Astrocyte of the hippocampus (primary cell): ENCODE measurements around the gene IL17REL.

Experiments
- DNase-seq: peaks from one replicate; pipeline ENCODE4 v3.0.0; 2011; ENCODE audit warnings: low read depth, low spot score

The IL17REL gene

DNA sequence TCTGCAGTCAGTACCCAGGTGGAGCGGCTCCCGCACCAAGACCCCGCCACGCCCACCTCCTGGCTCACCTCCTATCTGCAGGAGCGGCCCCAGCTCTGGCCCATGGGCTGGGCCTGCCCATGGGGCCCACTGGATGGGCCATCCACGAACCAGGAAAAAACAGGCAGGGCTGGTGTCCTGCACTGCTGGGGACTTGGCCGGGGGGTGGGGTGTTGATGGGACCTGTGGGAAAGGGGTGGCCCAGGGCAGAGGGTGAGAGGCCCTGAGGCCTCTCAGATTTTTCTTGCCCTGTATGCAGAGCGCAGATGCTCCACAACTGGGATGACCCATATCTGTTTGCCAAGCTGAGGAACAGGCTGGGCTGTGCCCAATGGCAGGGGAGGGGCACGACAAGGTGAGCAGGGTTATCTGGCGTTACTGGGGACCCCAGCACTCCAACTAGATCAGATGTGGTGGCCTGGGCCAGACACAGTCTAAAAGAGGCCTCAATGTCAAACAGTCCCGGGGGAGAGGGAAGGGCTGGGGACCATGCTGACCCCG, 54.7 kb downstream of the IL17REL start:
- no peak for DNase-seq

DNA sequence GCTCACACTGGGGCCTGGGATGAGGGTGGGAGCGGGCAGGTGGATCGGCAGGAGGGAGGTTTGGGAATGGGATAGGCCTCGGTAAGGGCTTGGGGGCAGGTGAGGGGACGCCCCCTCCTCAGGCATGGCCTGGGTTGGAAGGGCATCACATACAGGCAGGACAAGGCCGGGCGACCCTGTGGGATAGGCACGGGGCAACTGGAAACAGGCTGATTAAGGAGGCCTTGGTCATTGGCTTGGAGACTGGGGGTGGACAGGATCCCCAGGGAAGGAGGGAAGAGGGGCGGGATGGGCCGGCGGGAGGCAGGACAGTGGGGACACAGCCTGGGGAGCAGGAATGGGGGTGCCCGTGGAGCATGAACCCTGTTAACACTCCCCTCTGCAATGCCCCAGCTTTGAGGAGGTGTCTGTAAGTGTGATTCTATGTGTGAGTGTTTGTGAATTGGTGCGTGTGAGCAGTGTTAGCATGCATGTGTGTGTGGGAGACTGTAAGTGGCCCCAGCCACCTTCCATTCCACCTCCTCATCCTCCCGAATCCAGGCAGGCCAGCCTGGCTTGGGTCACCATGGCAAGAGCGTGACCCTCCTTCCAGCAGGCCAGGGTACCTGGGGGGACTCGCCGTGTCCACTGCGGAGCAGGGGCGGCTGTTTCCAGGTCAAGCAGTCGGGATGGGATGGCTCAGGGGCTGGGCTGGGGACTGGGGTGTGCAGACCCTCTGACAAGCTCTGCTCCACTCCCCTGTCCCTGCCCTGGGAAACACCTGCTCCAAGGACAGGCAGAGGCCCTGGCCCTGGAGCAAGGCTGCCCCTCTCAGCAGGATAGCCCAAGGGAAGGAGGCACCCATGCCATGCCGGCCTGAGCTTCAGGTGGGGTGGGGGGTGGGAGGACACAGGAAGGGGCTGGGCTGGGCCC, 55.4 kb downstream of the IL17REL start:
- DNase-seq: no peak

DNA sequence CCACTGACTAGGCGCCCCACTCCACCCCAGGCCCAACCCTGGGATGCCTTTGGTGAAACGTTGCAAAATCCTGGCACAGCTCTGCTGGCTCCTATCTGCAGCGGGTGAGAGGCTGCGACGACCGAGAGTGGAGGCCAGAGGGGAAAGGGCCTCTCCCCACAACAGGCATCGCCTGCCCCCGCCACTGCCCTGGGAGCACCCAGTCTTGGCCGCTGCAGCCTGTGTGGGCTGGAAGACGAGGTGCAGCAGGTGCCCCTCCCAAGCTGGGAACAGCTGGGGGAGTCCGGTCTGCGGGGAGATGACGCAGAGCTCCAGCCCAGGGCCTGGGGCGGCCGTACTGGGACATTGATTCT, 56.2 kb downstream of the IL17REL start:
- no peak for DNase-seq

DNA sequence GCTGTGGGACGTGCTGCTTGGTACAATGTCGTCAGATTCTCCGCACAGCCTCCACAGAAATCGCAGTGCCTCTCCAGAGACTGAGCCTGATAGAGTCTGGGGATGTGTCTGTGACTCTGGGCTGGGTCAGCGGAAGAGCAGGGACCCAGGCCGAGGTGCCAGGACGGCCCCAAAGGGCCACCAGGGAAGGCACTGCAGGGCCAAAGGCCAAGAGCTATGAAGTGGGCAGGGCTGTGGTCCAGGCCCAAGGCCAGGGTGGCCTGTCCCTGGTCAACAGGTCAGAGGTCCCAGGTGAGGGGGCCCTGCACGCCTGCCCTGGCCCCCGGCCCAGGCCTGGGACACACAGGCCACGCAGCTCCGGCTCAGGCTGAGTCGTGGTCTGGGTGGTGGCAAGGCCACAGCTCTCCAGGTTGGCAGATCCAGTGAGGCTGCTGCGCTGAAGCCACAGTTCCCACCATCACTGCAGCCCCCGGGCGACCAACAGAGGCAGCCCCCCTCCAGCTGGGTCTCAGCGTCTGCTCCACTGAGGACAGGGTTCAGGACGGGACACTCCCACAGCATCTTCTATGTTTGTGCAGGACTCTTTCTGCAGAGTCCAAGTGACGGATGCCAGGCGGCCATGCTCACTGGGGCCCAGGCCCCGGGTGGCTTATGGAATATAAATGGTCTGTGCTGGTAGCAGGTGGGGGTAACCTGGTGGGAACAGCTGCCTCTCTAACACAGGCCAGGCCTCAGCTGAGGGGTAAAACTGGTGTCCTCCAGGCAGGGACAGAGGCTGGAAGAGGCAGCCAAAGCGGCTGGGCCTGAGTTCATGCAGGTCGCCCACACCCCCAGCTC, 56.8 kb downstream of the IL17REL start:
- no peak for DNase-seq

DNA sequence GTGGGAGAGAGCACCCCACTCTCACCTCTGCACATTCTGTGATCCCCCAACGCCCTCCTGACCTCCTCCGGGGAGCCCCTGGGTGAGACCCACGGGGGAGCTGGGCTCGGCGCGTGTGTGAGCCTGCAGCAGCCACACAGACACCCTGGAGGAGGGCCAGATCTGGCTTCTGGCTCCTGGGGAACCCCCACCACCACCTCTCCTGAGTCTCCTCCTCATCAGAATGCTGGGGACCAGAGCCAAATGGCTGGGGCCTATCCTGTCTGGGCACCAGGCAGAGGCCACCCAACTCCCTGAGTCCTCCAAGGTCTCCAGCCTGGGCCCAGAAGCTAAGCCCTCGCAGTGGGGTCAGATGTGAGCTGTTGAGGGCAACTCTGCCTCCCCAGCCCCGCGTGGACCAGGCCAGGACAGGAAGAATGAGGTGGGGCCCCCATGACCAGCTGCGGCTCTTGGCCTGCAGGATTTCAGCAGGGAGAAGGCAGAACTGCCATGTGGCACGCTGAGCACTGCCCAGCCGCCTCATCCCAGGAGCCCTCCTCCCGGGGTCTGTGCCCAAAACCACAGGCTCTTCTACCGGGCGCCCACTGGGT, 57.5 kb downstream of the IL17REL start:
- no peak for DNase-seq

DNA sequence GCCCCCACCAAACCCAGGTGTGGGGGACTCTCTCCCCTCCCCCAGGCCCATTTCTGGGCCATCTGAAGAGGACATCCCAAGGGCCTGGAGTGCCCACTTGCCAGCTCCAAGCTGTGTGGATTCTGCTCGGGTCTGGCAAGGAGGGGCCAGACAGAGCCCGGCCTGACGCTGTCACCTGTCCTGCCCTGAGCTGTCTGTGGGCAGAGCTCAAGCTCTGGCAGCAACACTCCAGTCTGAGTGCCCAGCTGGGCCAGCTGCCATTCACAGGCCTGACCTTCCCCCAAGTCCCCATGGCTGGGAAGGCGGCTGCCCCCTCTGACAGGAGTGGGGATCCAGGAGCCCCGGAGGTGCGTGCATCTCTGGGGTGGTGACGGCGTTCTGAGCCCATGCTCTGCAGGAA, 58.2 kb downstream of the IL17REL start:
- no peak for DNase-seq

DNA sequence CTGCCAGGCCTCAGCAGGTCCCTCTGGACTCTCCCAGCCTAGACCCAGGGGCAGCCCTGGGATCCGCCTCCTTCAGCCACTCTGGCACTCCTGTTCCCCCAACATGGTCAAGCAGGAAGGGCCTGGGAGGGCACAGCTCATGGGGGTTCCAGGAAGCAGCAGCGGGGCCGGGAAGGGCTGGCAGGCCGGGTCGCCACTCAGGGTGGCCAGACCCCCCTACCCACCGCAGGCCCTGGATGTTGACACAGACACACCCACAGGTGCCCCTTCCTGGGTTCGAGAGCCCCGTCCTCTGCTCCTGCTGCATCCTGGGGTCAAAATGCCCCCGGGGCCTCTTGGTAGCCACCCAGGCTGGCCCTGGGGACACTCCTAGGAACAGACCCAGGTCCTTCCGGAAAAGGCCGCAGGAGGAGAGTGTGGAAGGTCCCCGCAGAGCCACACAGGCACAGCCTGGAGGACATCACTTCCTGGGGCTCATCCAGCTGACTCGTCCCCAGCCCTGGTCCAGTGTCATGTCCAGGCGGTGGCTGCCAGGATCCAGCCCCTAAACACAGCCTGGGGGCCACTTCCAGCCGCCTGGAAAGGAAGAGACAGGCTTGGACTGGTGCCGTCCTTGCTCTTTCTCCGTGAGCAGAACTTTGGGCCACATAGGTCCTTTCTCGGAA, 58.8 kb downstream of the IL17REL start:
- no peak for DNase-seq

DNA sequence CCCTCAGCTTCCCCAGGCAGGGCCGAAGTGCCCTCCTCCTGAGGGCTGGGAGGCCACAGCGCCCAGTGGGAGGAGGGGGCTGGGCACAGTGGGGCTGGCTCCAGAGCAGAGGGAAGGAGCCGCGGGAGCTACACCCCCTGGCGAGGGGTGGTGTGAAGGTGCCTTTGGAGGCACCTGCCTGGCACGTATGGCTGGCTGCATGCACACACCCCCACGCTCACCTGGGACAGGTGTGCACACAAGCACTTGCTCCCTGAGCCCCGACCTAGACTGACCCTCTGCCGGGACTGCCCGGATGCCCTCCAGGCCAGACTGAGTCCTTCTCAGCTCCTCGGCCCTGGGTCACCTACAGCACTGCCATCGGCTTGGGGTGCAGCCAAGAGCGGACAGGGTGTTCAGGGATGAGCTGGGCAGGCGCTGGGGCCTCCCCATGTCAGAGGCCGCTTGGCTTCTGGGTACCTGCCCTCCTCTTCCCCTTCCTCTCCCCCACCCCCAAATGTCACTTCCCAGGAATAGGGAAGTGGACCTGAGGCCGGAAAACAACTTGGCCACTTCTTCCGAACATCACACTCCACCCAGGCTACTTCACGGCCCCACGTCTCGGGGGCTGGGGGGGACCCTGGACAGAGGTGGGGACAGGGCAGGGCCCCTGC, 59.4 kb downstream of the IL17REL start:
- no peak for DNase-seq

DNA sequence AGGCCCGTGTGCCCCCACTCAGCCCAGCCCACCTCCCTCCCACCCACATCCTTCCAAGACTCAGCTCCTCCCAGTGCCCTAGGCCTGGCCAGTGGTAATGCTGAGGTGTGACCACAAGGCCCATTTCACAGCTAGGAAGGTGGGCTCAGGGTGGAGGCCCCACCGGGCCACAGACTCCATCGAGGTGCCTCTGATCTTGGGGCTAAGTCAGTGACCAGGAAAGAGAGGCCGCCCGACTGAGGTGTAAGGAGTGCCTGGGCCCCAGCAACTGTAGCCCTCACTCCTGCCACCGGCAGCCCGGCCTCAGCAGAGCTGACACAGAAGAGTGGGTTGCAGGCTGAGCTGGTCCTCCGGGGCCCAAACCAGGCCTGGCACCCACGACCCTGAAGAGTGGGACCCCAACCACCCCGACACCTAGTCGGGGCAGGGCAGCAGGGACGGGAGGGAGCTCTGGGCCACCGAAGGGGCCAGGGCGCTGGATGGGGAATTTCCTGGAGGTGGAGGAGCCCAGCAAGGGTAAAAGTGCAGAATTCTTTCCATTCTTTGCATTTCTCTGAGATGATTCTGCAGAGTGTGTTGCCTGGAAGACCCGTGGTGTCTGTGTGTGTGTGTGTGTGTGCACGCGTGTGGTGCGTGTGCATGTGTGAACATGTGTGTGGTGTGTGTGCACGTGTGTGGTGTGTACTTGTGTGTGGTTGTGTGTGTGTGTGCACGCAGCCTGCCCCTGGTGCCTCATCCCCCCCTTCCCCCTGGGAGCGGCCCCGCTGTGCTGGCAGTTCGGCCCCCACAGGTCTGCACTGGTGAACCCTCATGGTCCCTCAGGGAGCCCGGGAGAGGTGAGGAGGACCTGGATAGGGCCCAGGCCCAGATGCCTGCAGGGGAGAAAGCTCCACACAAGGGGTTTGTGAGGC, 60.3 kb downstream of the IL17REL start:
- DNase-seq: peak; percentile 86

DNA sequence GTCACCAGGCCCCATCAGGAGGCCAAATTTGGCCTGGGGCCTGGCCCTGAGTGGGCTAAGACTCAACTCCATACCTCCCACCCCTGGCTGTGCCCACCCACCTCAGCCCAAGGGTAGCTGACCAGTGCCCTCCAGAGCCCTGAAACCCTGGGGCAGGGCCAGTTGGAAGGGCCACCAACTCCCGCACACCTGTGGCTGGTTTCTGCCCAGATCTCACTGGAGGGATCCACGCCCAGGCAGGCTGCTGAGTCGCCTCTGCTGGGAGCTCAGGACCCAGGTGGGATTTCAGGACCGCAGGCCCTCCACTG, 60.9 kb downstream of the IL17REL start:
- DNase-seq: no peak

DNA sequence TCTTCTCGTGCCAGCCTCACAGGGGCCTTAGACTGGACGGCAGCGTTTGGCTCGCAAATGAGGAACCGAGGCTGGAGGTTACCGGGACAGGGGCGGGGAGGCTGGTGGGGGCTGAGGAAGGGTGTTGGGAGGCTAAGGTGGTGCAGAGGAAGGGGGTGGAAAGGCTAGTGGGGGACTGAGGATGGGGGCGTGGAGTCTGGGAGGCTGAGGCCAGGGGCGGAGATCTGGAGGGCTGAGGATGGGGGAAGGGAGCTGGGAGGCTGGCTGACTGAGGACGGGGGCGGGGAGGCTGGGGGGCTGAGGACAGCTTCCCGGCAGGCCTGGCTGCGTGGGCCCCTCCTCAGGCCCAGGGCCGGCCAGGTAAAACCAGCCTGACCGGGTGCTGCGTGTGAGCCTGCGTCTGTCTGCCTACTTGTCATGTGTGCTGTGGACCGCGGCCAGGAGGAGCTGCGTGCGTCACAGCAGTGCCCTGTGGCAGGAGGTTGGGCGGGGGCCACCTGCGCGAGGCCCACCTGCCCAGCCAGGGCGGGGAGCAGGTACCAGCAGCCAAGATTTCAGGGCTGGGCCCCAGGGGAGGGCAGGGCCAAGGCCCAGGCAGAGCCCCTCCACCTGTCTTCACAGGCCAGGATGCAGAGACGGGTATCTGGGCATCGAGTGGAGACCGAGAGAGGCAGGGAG, 61.4 kb downstream of the IL17REL start:
- peak; percentile 52 for DNase-seq

DNA sequence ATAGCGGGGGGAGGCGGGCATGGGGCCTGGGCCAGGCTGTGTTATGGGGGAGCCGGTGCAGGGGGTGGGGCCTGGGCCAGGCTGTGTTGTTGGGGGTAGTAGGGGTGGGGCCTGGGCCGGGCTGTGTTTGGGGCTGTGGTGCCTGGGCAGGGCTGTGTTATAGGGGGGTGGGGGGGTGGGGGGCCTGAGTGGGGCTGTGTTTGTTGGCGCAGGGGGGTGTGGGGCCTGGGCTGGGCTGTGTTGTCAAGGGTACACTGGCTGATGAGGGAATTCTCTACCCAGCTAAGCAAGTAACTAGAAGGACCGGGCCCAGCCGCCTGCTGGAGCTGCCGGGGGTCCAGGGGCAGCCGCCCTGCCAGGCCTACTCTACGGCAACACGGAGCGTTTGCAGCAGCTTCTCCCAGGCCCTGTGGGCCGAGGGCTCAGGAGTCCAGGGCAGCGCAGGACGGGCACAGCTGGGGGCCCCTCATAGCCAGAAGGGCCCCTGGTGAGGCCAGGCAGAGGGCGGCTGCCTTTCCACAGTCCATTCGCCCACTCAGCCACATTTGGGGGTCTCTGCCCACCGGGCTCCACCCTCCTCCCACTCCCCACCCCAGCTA, 62.1 kb downstream of the IL17REL start:
- no peak for DNase-seq

DNA sequence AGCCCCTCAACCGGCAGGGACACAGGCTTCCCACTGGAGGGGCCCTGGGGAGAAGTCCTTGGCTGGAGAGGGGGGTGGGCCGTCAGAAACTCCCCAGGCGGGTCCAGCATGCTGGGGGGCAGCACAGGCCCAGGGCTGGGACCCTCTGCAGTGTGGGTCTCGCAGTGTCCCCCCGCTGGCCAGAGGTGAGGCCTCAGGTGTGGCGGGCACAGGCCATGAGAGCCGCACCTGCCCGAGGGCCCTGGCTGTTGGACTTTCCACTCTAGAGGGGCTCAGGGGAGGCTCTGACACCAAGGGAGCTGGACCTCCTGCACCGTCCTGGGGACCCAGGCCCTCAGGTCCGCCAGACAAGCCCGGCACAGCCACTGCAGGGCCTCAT, 62.7 kb downstream of the IL17REL start:
- DNase-seq: no peak

DNA sequence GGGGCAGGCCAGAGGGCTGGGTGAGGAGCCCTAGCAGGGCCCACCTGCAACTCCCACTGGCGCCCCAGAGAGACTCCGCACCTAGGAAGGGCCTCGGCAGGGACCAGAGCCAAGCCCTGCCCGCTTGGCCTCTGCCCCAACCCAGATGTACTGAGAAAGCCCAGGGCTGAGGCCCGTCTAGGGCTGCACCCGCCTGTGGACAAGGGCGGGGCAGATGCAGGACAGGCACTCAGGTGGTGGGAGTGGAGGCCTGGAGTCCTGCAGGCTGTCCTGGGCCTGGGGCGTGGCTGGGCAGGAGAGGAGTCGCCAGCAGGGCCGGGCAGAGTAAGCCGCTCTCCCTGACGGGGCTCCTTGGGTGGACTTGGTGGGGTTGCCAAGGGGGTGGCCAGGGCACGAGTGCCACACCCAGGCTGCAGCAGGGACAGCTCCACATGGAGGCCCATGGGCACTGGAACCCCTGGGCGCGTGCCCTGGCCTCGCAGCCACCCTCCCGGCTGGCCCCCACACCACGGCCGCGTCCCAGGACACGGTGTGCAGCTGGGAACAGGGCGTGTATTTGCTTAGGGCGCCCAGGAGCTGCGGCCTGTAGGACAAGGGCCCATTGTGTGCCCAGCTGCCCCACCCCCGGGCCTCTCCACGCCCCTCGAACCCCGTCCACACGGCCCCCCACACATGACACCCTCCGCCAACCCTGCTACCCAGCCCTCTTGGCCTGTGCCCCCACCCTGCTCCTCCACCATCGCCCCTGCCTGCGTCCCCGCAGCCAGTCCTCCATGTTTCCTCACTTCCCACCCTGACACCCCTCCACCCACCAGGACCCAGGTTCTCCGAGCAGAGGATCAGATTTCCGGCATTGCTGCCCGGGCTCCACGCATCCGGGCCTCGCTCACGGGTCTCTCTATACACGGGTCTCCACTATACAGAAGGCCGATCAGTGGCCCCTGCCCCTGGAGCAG, 63.3 kb downstream of the IL17REL start:
- DNase-seq: no peak

DNA sequence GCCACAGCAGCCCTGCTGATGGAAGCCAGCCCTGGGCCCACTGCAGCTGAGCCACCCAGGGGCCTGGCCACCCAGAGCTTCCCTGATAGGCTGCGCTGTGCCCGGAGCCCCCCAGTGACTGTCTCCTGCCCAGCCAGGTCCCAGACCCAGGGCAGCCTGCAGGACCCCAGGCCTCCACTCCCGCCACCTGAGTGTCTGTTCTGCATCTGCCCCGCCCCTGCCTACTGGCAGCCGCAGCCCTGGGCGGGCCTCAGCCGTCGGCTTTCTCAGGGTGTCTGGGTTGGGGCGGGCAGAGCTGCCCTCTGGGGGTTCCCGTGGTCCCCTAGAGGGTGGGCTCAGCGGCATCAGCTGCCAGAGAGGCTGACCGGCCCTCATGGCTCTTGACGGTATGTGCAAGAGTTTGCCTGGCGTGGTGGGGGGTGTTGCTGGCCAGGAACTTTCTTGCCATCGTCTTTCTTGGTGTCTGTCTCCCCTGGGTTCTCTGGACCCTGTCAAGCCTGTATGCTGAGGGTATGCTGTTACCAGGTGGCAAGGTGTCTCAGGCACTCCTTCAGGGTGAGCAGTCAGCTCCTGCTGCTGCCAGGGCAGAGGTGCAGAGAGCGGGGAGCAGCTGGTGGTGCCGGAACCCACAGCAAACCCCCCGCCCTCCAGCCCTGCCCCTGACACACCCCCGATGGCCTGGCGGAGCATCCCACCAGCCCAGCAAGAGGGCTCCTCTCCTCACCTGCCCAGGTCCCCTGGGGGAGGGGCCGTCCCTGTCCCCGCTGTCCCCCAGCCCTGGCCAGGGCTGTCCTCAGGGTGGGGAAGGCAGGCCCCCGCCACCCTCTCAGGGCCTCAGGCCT, 64.2 kb downstream of the IL17REL start:
- no peak for DNase-seq

DNA sequence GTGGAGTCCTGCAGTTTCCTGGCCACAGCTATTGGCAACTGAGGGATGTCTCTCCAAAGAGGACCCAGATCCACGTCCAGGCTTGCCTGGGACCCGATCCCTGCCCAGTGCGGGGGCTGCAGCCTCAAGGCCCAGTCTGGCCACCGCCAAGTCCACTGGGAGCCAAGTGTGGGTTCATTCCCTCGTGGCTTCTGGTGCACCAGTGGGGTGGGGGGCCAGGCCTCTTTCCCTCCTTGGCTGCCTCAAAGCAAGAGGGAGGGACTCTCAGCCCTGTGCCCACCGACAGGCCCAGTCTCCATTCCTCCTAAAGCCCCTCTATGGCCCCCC, 65.3 kb downstream of the IL17REL start:
- no peak for DNase-seq

DNA sequence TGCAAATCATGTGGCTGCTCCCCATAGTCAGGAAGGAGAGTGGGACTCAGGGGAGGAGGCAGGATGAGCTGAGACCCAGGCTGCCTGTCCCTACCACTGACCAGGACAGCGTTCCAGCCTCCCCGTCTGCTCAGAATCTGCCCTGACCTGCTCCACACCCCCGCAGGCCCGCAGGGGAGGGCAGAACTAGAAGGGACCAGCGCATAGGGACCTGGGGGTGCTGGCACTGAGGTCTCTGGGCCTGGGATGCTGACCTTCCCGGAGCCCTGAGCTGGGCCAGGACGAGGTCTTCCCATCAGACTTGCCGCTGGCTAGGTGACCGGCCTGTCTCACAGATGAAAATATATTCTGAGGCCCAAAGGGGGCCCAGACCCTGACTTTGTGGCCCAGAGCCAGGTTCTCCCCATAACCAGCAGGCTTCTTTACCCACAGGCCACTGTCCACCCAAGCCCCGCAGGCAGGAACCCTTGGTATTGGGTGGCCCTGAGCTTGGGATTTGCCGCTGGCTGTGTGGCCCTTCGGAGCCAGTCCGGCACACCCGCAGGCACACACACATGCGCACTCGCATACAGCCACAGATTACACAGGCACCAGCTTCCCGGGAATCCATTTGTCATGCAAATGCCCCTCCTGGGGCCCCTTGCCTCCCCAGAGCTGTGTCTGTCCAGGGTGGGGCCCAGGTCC, 65.8 kb downstream of the IL17REL start:
- peak; percentile 39 for DNase-seq
